GM12892 (cell line): ENCODE measurements around the gene ETV2.

Experiments used
- POLR2A ChIP-seq: IDR thresholded peaks from 2 replicates; pipeline ENCODE4 v1.6.1; 2011; ENCODE audit warnings: low read depth, low read length, control low read depth
- POLR2AphosphoS5 ChIP-seq: IDR thresholded peaks from 2 replicates; pipeline ENCODE4 v1.6.1; 2011; ENCODE audit warnings: low read depth, low read length, control low read depth
- TAF1 ChIP-seq: IDR thresholded peaks from 2 replicates; pipeline ENCODE4 v1.6.1; 2011; ENCODE audit warnings: low read depth, mild to moderate bottlenecking, control low read depth, low read length, borderline replicate concordance

DNA sequence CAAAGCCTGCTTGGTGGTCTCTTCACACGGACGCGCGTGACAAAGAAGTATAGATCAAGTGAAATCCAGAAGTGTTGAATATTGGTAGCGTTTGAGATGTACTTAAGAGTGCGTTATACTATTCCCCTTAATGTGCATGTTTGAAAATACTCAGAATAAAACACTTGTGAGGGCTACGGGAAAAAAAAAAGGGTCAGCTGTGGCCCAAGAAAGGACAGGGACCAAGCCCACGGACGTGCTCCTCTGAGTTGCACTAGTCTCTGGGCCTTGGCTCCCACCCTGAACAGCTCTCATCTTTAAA, 13.3 kb upstream of the ETV2 start:
- TF ChIP-seq POLR2A (no peak), POLR2AphosphoS5 (no peak), TAF1 (no peak)
